Measurements from ENCODE around the gene EFNA5.

Gene EFNA5

GRCh38 chr5:107389775-107390148 lies 281.0 kb downstream of the EFNA5 start:
- DNase-seq (ENCODE audit: low spot score): peak; percentile 58

- peak; percentile 81 for DNase-seq (ENCODE audit: low spot score)
Measured at GRCh38 chr5:107389130-107389774, 281.5 kb downstream of the EFNA5 start.

GRCh38 chr5:107388141-107388861 lies 282.4 kb downstream of the EFNA5 start:
- peak; percentile 82 for DNase-seq (ENCODE audit: low spot score)

GRCh38 chr5:107387526-107388140 lies 283.1 kb downstream of the EFNA5 start:
- DNase-seq (ENCODE audit: low spot score): no peak

GRCh38 chr5:107385708-107386107 lies 285.0 kb downstream of the EFNA5 start:
- no peak for DNase-seq (ENCODE audit: low spot score)

GRCh38 chr5:107384256-107384655 lies 286.5 kb downstream of the EFNA5 start:
- no peak for DNase-seq (ENCODE audit: low spot score)

GRCh38 chr5:107383414-107383813 lies 287.3 kb downstream of the EFNA5 start:
- DNase-seq (ENCODE audit: low spot score): no peak

- DNase-seq (ENCODE audit: low spot score): peak; percentile 86
Measured at GRCh38 chr5:107381189-107381856, 289.4 kb downstream of the EFNA5 start.

GRCh38 chr5:107380654-107381053 lies 290.1 kb downstream of the EFNA5 start:
- no peak for DNase-seq (ENCODE audit: low spot score)

- DNase-seq (ENCODE audit: low spot score): peak; percentile 37
Measured at GRCh38 chr5:107378218-107378899, 292.4 kb downstream of the EFNA5 start.

- DNase-seq (ENCODE audit: low spot score): no peak
Measured at GRCh38 chr5:107377277-107377609, 293.5 kb downstream of the EFNA5 start.

- DNase-seq (ENCODE audit: low spot score): peak; percentile 57
Measured at GRCh38 chr5:107376546-107377276, 294.0 kb downstream of the EFNA5 start.

GRCh38 chr5:107373549-107374263 lies 297.0 kb downstream of the EFNA5 start:
- DNase-seq (ENCODE audit: low spot score): no peak

GRCh38 chr5:107372723-107373450 lies 297.9 kb downstream of the EFNA5 start:
- no peak for DNase-seq (ENCODE audit: low spot score)

GRCh38 chr5:107370396-107370968 lies 300.3 kb downstream of the EFNA5 start:
- DNase-seq (ENCODE audit: low spot score): no peak

- DNase-seq (ENCODE audit: low spot score): no peak
Measured at GRCh38 chr5:107369622-107370021, 301.1 kb downstream of the EFNA5 start.

GRCh38 chr5:107368615-107369014 lies 302.1 kb downstream of the EFNA5 start:
- no peak for DNase-seq (ENCODE audit: low spot score)

GRCh38 chr5:107367939-107368338 lies 302.8 kb downstream of the EFNA5 start:
- DNase-seq (ENCODE audit: low spot score): no peak

- DNase-seq (ENCODE audit: low spot score): no peak
Measured at GRCh38 chr5:107367480-107367879, 303.3 kb downstream of the EFNA5 start.
